ENCODE results near the gene MRGPRE.
A peak's percentile ranks its signal among the peaks of the same experiment; 100 is the strongest.

The MRGPRE gene

GRCh38 chr11:3192511-3193372 is 39.5 kb downstream of the MRGPRE start:
- no peaks in the 10 kb centered on the region for H3K36me3 ChIP-seq
- H3K4me1 ChIP-seq, result no peaks in the 10 kb centered on the region
- TF ChIP-seq, protein P1, sequence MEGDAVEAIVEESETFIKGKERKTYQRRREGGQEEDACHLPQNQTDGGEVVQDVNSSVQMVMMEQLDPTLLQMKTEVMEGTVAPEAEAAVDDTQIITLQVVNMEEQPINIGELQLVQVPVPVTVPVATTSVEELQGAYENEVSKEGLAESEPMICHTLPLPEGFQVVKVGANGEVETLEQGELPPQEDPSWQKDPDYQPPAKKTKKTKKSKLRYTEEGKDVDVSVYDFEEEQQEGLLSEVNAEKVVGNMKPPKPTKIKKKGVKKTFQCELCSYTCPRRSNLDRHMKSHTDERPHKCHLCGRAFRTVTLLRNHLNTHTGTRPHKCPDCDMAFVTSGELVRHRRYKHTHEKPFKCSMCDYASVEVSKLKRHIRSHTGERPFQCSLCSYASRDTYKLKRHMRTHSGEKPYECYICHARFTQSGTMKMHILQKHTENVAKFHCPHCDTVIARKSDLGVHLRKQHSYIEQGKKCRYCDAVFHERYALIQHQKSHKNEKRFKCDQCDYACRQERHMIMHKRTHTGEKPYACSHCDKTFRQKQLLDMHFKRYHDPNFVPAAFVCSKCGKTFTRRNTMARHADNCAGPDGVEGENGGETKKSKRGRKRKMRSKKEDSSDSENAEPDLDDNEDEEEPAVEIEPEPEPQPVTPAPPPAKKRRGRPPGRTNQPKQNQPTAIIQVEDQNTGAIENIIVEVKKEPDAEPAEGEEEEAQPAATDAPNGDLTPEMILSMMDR (IDR thresholded peaks at IDR 0.05), result no peak
- no peak overlapping the region for H3K27ac ChIP-seq
- peak in 1 of 2 donors; percentile 46 for DNase-seq
- H3K4me3 ChIP-seq, result no peak overlapping the region
- intact Hi-C loops (cut with DNase I; ENCODE audit: low total_unique reads), result no loop called here
- no peaks in the 10 kb centered on the region for H3K9me3 ChIP-seq
- peaks cover 0 to 61% of the 10 kb centered on the region in 2 donors for H3K27me3 ChIP-seq

DNA sequence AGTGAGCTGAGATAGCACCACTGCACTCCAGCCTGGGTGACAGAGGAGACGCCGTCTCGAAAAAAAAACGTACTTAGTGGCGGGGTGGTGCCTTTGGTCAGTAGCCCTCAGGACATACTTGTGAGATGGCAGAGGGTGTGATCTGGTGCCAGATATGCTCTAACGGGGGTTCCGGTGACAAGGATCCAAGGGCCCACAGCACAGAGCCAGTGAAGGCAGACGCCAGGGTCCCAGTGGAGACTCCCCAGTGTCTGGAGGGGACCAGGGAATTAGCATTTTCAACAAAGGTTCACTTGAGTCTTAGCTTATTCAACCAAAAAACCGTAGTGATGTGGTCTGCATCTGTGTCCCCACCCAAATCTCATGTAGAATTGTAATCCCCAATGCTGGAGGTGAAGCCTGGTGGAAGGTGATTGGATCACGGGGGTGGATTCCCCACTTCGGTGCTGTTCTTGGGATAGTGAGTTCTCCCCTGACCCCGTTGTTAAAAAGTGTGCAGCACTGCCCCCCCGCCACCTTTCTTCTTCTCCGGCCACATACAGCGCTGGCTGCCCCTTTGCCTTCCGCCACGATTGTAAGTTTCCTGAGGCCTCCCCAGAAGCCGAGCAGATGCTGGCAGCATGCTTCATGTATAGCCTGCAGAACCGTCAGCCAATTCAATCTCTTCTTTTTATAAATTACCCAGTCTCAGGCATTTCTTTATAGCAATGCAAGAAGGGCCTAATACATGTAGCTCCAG is 40.5 kb downstream of the MRGPRE start:
- H3K4me1 ChIP-seq, result no peaks in the 10 kb centered on the region
- TF ChIP-seq, protein P1 (IDR thresholded peaks at IDR 0.05), result no peak
- no peaks in the 10 kb centered on the region for H3K9me3 ChIP-seq
- intact Hi-C loops (cut with DNase I; ENCODE audit: low total_unique reads), result no loop called here
- H3K27ac ChIP-seq, result no peak overlapping the region
- peaks cover 0 to 52% of the 10 kb centered on the region in 2 donors for H3K27me3 ChIP-seq
- DNase-seq, result peak in 1 of 2 donors; percentile 33
- no peaks in the 10 kb centered on the region for H3K36me3 ChIP-seq
- no peak overlapping the region for H3K4me3 ChIP-seq

- peaks cover 0 to 42% of the 10 kb centered on the region in 2 donors for H3K27me3 ChIP-seq
- peak in 1 of 2 donors; percentile 24 for DNase-seq
- intact Hi-C loops (cut with DNase I; ENCODE audit: low total_unique reads), result no loop called here
Observed at GRCh38 chr11:3190600-3190999, 41.6 kb downstream of the MRGPRE start.

GRCh38 chr11:3189886-3190583 is 42.2 kb downstream of the MRGPRE start:
- Histone ChIP-seq H3K4me1 (no peaks in the 10 kb centered on the region), H3K27me3 (peaks cover 0 to 38% of the 10 kb centered on the region in 2 donors), H3K27ac (no peak overlapping the region), H3K36me3 (no peaks in the 10 kb centered on the region), H3K9me3 (no peaks in the 10 kb centered on the region), H3K4me3 (no peak overlapping the region)
- no peak for DNase-seq
- intact Hi-C loops (cut with DNase I; ENCODE audit: low total_unique reads), result no loop called here
- TF ChIP-seq, protein P1 (IDR thresholded peaks at IDR 0.05), result no peak

More at GRCh38 chr11:3190600-3190999, 41.6 kb downstream of the MRGPRE start:
- H3K9me3 ChIP-seq, result no peaks in the 10 kb centered on the region
- TF ChIP-seq, protein P1 (IDR thresholded peaks at IDR 0.05), result no peak
- no peaks in the 10 kb centered on the region for H3K4me1 ChIP-seq
- H3K36me3 ChIP-seq, result no peaks in the 10 kb centered on the region
- no peak overlapping the region for H3K27ac ChIP-seq
- no peak overlapping the region for H3K4me3 ChIP-seq

DNA sequence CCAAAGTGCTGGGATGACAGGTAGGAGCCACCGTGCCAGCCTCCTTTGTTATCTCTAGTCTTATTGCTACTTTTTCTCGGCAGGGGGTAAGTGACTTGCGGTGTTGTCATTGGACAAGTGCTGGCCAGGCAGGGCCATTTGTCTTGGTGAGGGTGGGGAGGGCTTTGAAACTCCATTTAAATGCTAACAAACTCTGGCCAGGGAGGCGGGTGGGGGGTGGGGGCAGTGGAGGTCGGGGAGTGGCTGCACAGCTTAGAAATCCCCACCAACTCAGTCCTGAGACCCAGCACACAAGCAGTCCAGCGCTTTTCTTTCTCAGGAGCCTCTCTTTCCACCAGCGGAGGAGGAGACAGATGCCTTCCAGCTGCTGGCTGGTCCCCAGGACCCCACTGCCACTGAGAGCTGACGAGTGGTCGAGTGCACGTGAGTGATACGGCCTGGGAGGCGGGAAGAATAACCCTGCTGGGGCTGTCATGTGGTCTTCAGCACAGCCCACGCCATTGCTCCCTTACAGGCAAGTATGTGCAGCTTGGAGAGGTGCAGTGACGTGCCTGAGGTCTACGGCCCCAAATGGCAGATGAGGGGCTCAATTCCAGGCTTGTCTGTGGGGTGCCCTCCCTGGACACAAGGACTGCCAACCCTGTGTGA is 42.9 kb downstream of the MRGPRE start:
- Histone ChIP-seq H3K27ac (no peak overlapping the region), H3K36me3 (no peaks in the 10 kb centered on the region), H3K9me3 (no peaks in the 10 kb centered on the region), H3K4me1 (no peaks in the 10 kb centered on the region), H3K4me3 (no peak overlapping the region), H3K27me3 (peaks cover 0 to 37% of the 10 kb centered on the region in 2 donors)
- intact Hi-C loops (cut with DNase I; ENCODE audit: low total_unique reads), result no loop called here
- TF ChIP-seq, protein P1 (IDR thresholded peaks at IDR 0.05), result no peak
- peak in 1 of 2 donors; percentile 39 for DNase-seq
